Neural cell (in vitro differentiated cells): ENCODE measurements around the gene PHF12. TPM values are rescaled to one million over a fixed set of nuclear protein-coding genes. Genes with fewer than 3 reads are reported as not detected.

ENCODE experiments used
- H2AFZ ChIP-seq: fragments of 200-600, 300-800 bp; sonication (generic), shearing (Covaris generic); 2 replicates; pipeline ENCODE4 v1.6.0; 2014; ENCODE audit warnings: low read depth, mild to moderate bottlenecking, antibody characterized with exemption, low read length, moderate library complexity
- H3F3A ChIP-seq: fragments of 200-600 bp; shearing (Covaris generic); 2 replicates; pipeline ENCODE4 v1.6.1; 2016; ENCODE audit warnings: mild to moderate bottlenecking, moderate library complexity, mixed read lengths, antibody characterized with exemption, low read length; ENCODE audit not compliant: insufficient read depth, poor library complexity, severe bottlenecking
- H3K27ac ChIP-seq: fragments of 200-600, 300-800 bp; sonication (generic), shearing (Covaris generic); 2 replicates; pipeline ENCODE4 v1.5.1; 2014; ENCODE audit warnings: mild to moderate bottlenecking, low read length, moderate library complexity
- H3K27me3 ChIP-seq: fragments of 300-800, 200-600 bp; sonication (generic), shearing (Covaris generic); 2 replicates; pipeline ENCODE4 v1.6.0; 2014; ENCODE audit warnings: mild to moderate bottlenecking, low read depth, low read length, moderate library complexity; ENCODE audit not compliant: insufficient read depth
- H3K36me3 ChIP-seq: fragments of 300-800, 200-600 bp; sonication (generic), shearing (Covaris generic); 2 replicates; pipeline ENCODE4 v1.5.1; 2014; ENCODE audit warnings: mild to moderate bottlenecking, antibody characterized with exemption, low read length, moderate library complexity; ENCODE audit not compliant: insufficient read depth
- H3K4me2 ChIP-seq: fragments of 300-800, 200-600 bp; sonication (generic), shearing (Covaris generic); 2 replicates; pipeline ENCODE4 v1.6.0; 2014; ENCODE audit warnings: mild to moderate bottlenecking, low read length
- H3K4me3 ChIP-seq: fragments of 300-800, 200-600 bp; sonication (generic), shearing (Covaris generic); 2 replicates; pipeline ENCODE4 v1.5.1; 2014; ENCODE audit warnings: mild to moderate bottlenecking, low read length, moderate library complexity
- H3K79me2 ChIP-seq: fragments of 200-600 bp; shearing (Covaris generic); replicated peaks from 2 replicates; pipeline ENCODE4 v1.6.0; 2014; ENCODE audit warnings: mild to moderate bottlenecking, low read length, moderate library complexity; ENCODE audit not compliant: insufficient read depth
- H3K9ac ChIP-seq: fragments of 300-800, 200-600 bp; sonication (generic), shearing (Covaris generic); 2 replicates; pipeline ENCODE4 v1.6.1; 2016; ENCODE audit warnings: mild to moderate bottlenecking, low read length, mixed read lengths
- H3K9me2 ChIP-seq: fragments of 200-600 bp; shearing (Covaris generic); 2 replicates; pipeline ENCODE4 v1.6.1; 2016; ENCODE audit warnings: mild to moderate bottlenecking, low read length, mixed read lengths; ENCODE audit not compliant: insufficient read depth
- H3K9me3 ChIP-seq: fragments of 200-600, 300-800 bp; sonication (generic), shearing (Covaris generic); 2 replicates; pipeline ENCODE4 v1.6.1; 2016; ENCODE audit warnings: mild to moderate bottlenecking, mixed run types, low read length, moderate library complexity, mixed read lengths
- H4K20me1 ChIP-seq: fragments of 200-600 bp; shearing (Covaris generic); 2 replicates; pipeline ENCODE4 v1.6.1; 2016; ENCODE audit warnings: mild to moderate bottlenecking, mixed run types; ENCODE audit not compliant: insufficient read depth
- EP300 ChIP-seq: fragments of 450-650 bp; conservative IDR thresholded peaks from 2 replicates; pipeline ENCODE4 v1.6.1; 2014; ENCODE audit warnings: antibody characterized with exemption, mild to moderate bottlenecking, moderate library complexity; ENCODE audit not compliant: poor library complexity, severe bottlenecking
- EZH2 ChIP-seq: fragments of 200-600, 300-800 bp; shearing (Covaris generic), sonication (generic); IDR thresholded peaks from 2 replicates; pipeline ENCODE4 v1.6.1; 2014; ENCODE audit warnings: antibody characterized with exemption, low read length, borderline replicate concordance, mild to moderate bottlenecking; ENCODE audit not compliant: insufficient read depth, poor library complexity, severe bottlenecking
- MXI1 ChIP-seq: fragments of 450-650 bp; conservative IDR thresholded peaks from 2 replicates; pipeline ENCODE4 v1.6.1; 2014; ENCODE audit warnings: antibody characterized with exemption, mild to moderate bottlenecking; ENCODE audit not compliant: poor library complexity, severe bottlenecking
- POLR2AphosphoS5 ChIP-seq: IDR thresholded peaks from 2 replicates; pipeline ENCODE4 v1.6.1; 2012
- RAD21 ChIP-seq: fragments of 450-650 bp; conservative IDR thresholded peaks from 2 replicates; pipeline ENCODE4 v1.6.1; 2014; ENCODE audit warnings: antibody characterized with exemption, mild to moderate bottlenecking, moderate library complexity
- SMC3 ChIP-seq: fragments of 450-650 bp; conservative IDR thresholded peaks from 2 replicates; pipeline ENCODE4 v1.6.1; 2014; ENCODE audit warnings: antibody characterized with exemption, mild to moderate bottlenecking, moderate library complexity; ENCODE audit not compliant: poor library complexity
- TAF1 ChIP-seq: IDR thresholded peaks from 2 replicates; pipeline ENCODE4 v1.6.1; 2012; ENCODE audit warnings: low read depth
- polyA plus RNA-seq: library from polyadenylated mRNA; depleted of rRNA; stranded (reverse); fragments of >200 nt; gene quantifications from 2 replicates; pipeline ENCODE4 v1.2.3, GENCODE V29; 2014
- TF ChIP-seq, protein P1 (sequence below): fragments of 450-650 bp; IDR thresholded peaks from 2 replicates; pipeline ENCODE4 v1.5.1; 2014; ENCODE audit warnings: antibody characterized with exemption, mild to moderate bottlenecking, moderate library complexity; ENCODE audit not compliant: poor library complexity, severe bottlenecking
- TF ChIP-seq, protein P2 (sequence below): IDR thresholded peaks from 2 replicates; pipeline ENCODE4 v1.6.1; 2012; ENCODE audit warnings: borderline replicate concordance

The PHF12 gene
- polyA plus RNA-seq, 1 donor from 2014 or later: 10.4 TPM

DNA sequence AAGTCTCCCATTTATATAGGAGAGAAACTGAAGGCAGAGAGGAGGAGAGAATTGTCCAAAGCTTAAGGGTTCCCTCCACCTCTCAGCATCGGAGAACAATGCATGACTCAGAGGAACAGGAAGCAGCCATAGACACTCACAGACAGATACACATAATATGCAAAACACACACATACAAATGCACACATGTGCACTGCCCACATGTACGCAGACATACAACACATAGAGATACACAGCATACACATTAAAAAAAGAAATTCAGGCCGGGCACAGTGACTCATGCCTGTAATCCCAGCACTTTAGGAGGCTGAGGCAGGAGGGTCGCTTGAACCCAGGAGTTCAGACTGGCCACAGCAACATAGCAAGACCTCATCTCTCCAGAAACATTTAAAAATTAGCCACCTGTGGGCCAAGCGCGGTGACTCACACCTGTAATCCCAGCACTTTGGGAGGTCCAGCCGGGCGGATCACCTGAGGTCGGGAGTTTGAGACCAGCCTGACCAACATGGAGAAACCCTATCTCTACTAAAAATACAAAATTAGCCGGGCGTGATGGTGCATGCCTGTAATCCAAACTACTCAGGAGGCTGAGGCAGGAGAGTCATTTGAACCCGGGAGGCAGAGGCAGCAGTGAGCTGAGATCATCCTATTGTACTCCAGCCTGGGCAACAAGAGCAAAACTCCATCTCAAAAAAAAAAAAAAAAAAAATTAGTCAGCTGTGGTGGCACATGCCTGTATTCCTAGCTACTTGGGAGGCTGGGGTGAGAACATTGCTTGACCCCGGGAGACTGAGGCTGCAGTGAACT is 85.2 kb downstream of the PHF12 start:
- H3K9me3 ChIP-seq: no peaks in the 10 kb centered on the region
- H3K9ac ChIP-seq: no peak overlapping the region
- no peak overlapping the region for H2AFZ ChIP-seq
- H3K27me3 ChIP-seq: no peaks in the 10 kb centered on the region
- H3K36me3 ChIP-seq: no peaks in the 10 kb centered on the region
- TF ChIP-seq MXI1 (no peak), SMC3 (no peak), RAD21 (no peak), TAF1 (no peak), POLR2AphosphoS5 (no peak), EZH2 (no peak), EP300 (no peak)
- TF ChIP-seq, protein P1, sequence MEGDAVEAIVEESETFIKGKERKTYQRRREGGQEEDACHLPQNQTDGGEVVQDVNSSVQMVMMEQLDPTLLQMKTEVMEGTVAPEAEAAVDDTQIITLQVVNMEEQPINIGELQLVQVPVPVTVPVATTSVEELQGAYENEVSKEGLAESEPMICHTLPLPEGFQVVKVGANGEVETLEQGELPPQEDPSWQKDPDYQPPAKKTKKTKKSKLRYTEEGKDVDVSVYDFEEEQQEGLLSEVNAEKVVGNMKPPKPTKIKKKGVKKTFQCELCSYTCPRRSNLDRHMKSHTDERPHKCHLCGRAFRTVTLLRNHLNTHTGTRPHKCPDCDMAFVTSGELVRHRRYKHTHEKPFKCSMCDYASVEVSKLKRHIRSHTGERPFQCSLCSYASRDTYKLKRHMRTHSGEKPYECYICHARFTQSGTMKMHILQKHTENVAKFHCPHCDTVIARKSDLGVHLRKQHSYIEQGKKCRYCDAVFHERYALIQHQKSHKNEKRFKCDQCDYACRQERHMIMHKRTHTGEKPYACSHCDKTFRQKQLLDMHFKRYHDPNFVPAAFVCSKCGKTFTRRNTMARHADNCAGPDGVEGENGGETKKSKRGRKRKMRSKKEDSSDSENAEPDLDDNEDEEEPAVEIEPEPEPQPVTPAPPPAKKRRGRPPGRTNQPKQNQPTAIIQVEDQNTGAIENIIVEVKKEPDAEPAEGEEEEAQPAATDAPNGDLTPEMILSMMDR: no peak
- TF ChIP-seq, protein P2, sequence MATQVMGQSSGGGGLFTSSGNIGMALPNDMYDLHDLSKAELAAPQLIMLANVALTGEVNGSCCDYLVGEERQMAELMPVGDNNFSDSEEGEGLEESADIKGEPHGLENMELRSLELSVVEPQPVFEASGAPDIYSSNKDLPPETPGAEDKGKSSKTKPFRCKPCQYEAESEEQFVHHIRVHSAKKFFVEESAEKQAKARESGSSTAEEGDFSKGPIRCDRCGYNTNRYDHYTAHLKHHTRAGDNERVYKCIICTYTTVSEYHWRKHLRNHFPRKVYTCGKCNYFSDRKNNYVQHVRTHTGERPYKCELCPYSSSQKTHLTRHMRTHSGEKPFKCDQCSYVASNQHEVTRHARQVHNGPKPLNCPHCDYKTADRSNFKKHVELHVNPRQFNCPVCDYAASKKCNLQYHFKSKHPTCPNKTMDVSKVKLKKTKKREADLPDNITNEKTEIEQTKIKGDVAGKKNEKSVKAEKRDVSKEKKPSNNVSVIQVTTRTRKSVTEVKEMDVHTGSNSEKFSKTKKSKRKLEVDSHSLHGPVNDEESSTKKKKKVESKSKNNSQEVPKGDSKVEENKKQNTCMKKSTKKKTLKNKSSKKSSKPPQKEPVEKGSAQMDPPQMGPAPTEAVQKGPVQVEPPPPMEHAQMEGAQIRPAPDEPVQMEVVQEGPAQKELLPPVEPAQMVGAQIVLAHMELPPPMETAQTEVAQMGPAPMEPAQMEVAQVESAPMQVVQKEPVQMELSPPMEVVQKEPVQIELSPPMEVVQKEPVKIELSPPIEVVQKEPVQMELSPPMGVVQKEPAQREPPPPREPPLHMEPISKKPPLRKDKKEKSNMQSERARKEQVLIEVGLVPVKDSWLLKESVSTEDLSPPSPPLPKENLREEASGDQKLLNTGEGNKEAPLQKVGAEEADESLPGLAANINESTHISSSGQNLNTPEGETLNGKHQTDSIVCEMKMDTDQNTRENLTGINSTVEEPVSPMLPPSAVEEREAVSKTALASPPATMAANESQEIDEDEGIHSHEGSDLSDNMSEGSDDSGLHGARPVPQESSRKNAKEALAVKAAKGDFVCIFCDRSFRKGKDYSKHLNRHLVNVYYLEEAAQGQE: no peak
- no peak overlapping the region for H3K27ac ChIP-seq
- no peaks in the 10 kb centered on the region for H4K20me1 ChIP-seq
- H3K79me2 ChIP-seq: no peaks in the 10 kb centered on the region
- no peaks in the 10 kb centered on the region for H3F3A ChIP-seq
- no peaks in the 10 kb centered on the region for H3K9me2 ChIP-seq
- no peak overlapping the region for H3K4me2 ChIP-seq
- H3K4me3 ChIP-seq: no peak overlapping the region

- H3F3A ChIP-seq: no peaks in the 10 kb centered on the region
- no peak overlapping the region for H3K27ac ChIP-seq
- H3K9me3 ChIP-seq: no peaks in the 10 kb centered on the region
- H3K9ac ChIP-seq: no peak overlapping the region
- H3K4me3 ChIP-seq: no peak overlapping the region
- no peak overlapping the region for H3K4me2 ChIP-seq
- H3K27me3 ChIP-seq: no peaks in the 10 kb centered on the region
- no peaks in the 10 kb centered on the region for H3K9me2 ChIP-seq
- H3K79me2 ChIP-seq: no peaks in the 10 kb centered on the region
- TF ChIP-seq EZH2 (no peak), RAD21 (no peak), EP300 (no peak), SMC3 (no peak), TAF1 (no peak), POLR2AphosphoS5 (no peak), MXI1 (no peak)
- TF ChIP-seq, protein P2: no peak
- TF ChIP-seq, protein P1: no peak
- H4K20me1 ChIP-seq: no peaks in the 10 kb centered on the region
- no peaks in the 10 kb centered on the region for H3K36me3 ChIP-seq
- no peak overlapping the region for H2AFZ ChIP-seq
Measured at GRCh38 chr17:28864991-28865849, 86.1 kb downstream of the PHF12 start.
